ENCODE results near the gene ARHGEF39.

- TF ChIP-seq CTCF (IDR thresholded peaks at IDR 0.05): no peak
- TF ChIP-seq POLR2A (IDR thresholded peaks at IDR 0.05): no peak
- no peak for TF ChIP-seq POLR2AphosphoS5 (IDR thresholded peaks at IDR 0.05)
Observed at GRCh38 chr9:35636135-35636876, 28.7 kb downstream of the ARHGEF39 start.

Measured in breast epithelium (tissue), 3 donors.